ENCODE results near the gene MAN2A2. TPM values are rescaled to one million over a fixed set of nuclear protein-coding genes. Genes with fewer than 3 reads are reported as not detected.

The MAN2A2 gene
- total RNA-seq, 1 donor from 2014 or later: 18.5 TPM

DNA sequence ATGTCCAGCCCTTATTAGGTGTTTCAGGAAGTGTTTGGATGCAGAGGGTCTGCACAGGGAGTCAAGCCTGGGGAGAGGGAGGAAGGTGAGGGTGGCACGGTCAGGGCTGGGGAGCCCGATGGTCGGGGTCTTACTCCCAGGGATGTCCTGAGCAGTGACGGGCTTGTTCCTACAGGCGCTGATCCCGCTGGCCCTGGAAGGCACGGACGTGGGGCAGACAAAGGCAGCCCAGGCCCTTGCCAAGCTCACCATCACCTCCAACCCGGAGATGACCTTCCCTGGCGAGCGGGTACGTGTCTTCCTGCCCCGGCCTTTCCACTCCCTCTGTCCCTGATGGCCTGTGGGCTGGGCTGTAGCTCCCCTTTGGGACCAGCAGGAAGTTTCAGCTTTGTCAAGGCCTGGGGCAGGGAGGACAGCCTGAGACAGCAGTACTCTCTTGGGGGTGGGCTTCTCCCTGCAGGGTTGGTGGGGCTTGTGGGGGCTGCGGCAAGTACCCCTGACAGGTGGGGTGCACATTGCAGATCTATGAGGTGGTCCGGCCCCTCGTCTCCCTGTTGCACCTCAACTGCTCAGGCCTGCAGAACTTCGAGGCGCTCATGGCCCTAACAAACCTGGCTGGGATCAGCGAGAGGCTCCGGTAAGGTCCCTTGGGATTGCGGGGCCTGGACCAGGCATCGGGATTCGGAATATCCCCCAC lies 47.0 kb downstream of the MAN2A2 start:
- Histone ChIP-seq H3K9ac (ENCODE audit: low read length) (no peak overlapping the region), H3K27ac (ENCODE audit: low read depth, low read length) (peak overlapping the region; percentile 33), H3K9me3 (ENCODE audit: insufficient read depth, low read depth, low read length) (no peaks in the 10 kb centered on the region), H3K4me2 (ENCODE audit: low read length) (peak overlapping the region; percentile 5), H3K4me1 (ENCODE audit: insufficient read depth, low read length) (peaks cover 4% of the 10 kb centered on the region), H2AFZ (ENCODE audit: low read depth, low read length) (no peak overlapping the region), H4K20me1 (ENCODE audit: insufficient read depth, low read length) (no peaks in the 10 kb centered on the region), H3K4me3 (ENCODE audit: insufficient read depth, low read depth, low read length) (no peak overlapping the region), H3K79me2 (ENCODE audit: insufficient read depth, low read length) (no peaks in the 10 kb centered on the region), H3K27me3 (ENCODE audit: insufficient read depth, low read length) (no peaks in the 10 kb centered on the region), H3K36me3 (ENCODE audit: insufficient read depth, low read length) (peaks cover 31% of the 10 kb centered on the region)
- DNase-seq (ENCODE audit: low read depth): no peak
- H3K4me1 Mint-ChIP-seq (ENCODE audit: low read depth, unreplicated experiment): no peaks in the 10 kb centered on the region
- no peak overlapping the region for H3K27ac Mint-ChIP-seq (ENCODE audit: unreplicated experiment)
- TF ChIP-seq EZH2 (IDR thresholded peaks at IDR 0.05; ENCODE audit: insufficient read depth, low read length): no peak
- no peak for TF ChIP-seq CTCF (IDR thresholded peaks at IDR 0.05; ENCODE audit: insufficient read depth, low read depth, low read length)
- no peaks in the 10 kb centered on the region for H3K9me3 Mint-ChIP-seq (ENCODE audit: unreplicated experiment)
- H3K36me3 Mint-ChIP-seq (ENCODE audit: low read depth, unreplicated experiment): peaks cover 32% of the 10 kb centered on the region
- no peaks in the 10 kb centered on the region for H3K27me3 Mint-ChIP-seq (ENCODE audit: low read depth, unreplicated experiment)
- no peak for FAIRE-seq
- no peak overlapping the region for H3K4me3 Mint-ChIP-seq (ENCODE audit: unreplicated experiment)

DNA sequence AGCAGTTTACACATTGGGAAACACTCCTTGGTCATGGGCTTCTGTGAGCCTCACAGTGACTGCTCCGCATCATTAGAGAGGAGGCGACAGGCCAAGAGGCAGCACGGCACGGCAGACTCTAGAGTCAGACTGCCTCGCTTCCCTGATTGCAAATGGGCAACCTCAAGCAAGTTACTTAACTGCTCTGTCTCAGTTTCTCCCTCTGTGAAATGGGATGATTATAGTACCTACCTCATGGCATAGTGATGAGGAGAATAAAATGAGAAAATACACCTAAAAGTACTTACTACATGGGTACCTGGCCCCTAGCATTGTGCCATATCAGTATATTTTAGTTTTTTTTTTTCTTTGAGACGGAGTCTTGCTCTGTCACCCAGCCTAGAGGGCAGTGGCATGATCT lies 47.6 kb downstream of the MAN2A2 start:
- Mint-ChIP-seq H3K4me1 (ENCODE audit: low read depth, unreplicated experiment) (no peaks in the 10 kb centered on the region), H3K36me3 (ENCODE audit: low read depth, unreplicated experiment) (peaks cover 32% of the 10 kb centered on the region), H3K9me3 (ENCODE audit: unreplicated experiment) (no peaks in the 10 kb centered on the region), H3K27ac (ENCODE audit: unreplicated experiment) (no peak overlapping the region), H3K4me3 (ENCODE audit: unreplicated experiment) (no peak overlapping the region), H3K27me3 (ENCODE audit: low read depth, unreplicated experiment) (no peaks in the 10 kb centered on the region)
- no peaks in the 10 kb centered on the region for H3K9me3 ChIP-seq (ENCODE audit: insufficient read depth, low read depth, low read length)
- H4K20me1 ChIP-seq (ENCODE audit: insufficient read depth, low read length): no peaks in the 10 kb centered on the region
- H3K4me1 ChIP-seq (ENCODE audit: insufficient read depth, low read length): peaks cover 9% of the 10 kb centered on the region
- no peaks in the 10 kb centered on the region for H3K27me3 ChIP-seq (ENCODE audit: insufficient read depth, low read length)
- no peaks in the 10 kb centered on the region for H3K79me2 ChIP-seq (ENCODE audit: insufficient read depth, low read length)
- DNase-seq (ENCODE audit: low read depth): no peak
- H3K4me2 ChIP-seq (ENCODE audit: low read length): no peak overlapping the region
- no peak overlapping the region for H3K9ac ChIP-seq (ENCODE audit: low read length)
- no peak overlapping the region for H3K27ac ChIP-seq (ENCODE audit: low read depth, low read length)
- no peak for FAIRE-seq
- no peak overlapping the region for H3K4me3 ChIP-seq (ENCODE audit: insufficient read depth, low read depth, low read length)
- no peak overlapping the region for H2AFZ ChIP-seq (ENCODE audit: low read depth, low read length)
- TF ChIP-seq CTCF (IDR thresholded peaks at IDR 0.05; ENCODE audit: insufficient read depth, low read depth, low read length) (no peak), EZH2 (IDR thresholded peaks at IDR 0.05; ENCODE audit: insufficient read depth, low read length) (no peak)
- peaks cover 30% of the 10 kb centered on the region for H3K36me3 ChIP-seq (ENCODE audit: insufficient read depth, low read length)
